Hepatocyte (in vitro differentiated cells): ENCODE measurements around the gene ATP1B1.

ENCODE experiments used
- EZH2 ChIP-seq: fragments of 200-600 bp; sonication (generic); IDR thresholded peaks from 2 replicates; pipeline ENCODE4 v1.6.1; 2016; ENCODE audit warnings: antibody characterized with exemption, mild to moderate bottlenecking, borderline replicate concordance
- EZH2phosphoT487 ChIP-seq: fragments of 200-600 bp; sonication (generic); IDR thresholded peaks from one replicate; pipeline ENCODE4 v1.6.1; 2018; ENCODE audit warnings: antibody characterized with exemption, mild to moderate bottlenecking, low read depth, moderate library complexity; ENCODE audit not compliant: unreplicated experiment, severe bottlenecking

GRCh38 chr1:169103480-169103893, 3.0 kb upstream of the ATP1B1 start:
- TF ChIP-seq EZH2phosphoT487 (no peak), EZH2 (no peak)
